22Rv1 (cell line): ENCODE results near the gene NDOR1.

Source experiments
- H3K27ac ChIP-seq: fragments of 450-650 bp; 2 replicates; pipeline ENCODE4 v1.5.1; 2017
- ZFX ChIP-seq: fragments of 450-650 bp; IDR thresholded peaks from 2 replicates; pipeline ENCODE4 v1.6.1; 2017; ENCODE audit warnings: antibody characterized with exemption, borderline replicate concordance
- TF ChIP-seq, protein P1 (sequence below): fragments of 450-650 bp; IDR thresholded peaks from 2 replicates; pipeline ENCODE4 v1.5.1; 2017; ENCODE audit warnings: mild to moderate bottlenecking

Gene NDOR1

GRCh38 chr9:137244486-137245449 lies 39.3 kb downstream of the NDOR1 start:
- H3K27ac ChIP-seq = peak overlapping the region; percentile 97
- TF ChIP-seq, protein P1, sequence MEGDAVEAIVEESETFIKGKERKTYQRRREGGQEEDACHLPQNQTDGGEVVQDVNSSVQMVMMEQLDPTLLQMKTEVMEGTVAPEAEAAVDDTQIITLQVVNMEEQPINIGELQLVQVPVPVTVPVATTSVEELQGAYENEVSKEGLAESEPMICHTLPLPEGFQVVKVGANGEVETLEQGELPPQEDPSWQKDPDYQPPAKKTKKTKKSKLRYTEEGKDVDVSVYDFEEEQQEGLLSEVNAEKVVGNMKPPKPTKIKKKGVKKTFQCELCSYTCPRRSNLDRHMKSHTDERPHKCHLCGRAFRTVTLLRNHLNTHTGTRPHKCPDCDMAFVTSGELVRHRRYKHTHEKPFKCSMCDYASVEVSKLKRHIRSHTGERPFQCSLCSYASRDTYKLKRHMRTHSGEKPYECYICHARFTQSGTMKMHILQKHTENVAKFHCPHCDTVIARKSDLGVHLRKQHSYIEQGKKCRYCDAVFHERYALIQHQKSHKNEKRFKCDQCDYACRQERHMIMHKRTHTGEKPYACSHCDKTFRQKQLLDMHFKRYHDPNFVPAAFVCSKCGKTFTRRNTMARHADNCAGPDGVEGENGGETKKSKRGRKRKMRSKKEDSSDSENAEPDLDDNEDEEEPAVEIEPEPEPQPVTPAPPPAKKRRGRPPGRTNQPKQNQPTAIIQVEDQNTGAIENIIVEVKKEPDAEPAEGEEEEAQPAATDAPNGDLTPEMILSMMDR = no peak
- TF ChIP-seq ZFX = no peak

GRCh38 chr9:137245450-137246421 lies 40.2 kb downstream of the NDOR1 start:
- TF ChIP-seq, protein P1 = no peak
- TF ChIP-seq ZFX = no peak
- 0 out of 2 replicates have a peak overlapping the region, but pooled peaks have one; percentile 97 for H3K27ac ChIP-seq

- TF ChIP-seq, protein P1 = no peak
- TF ChIP-seq ZFX = no peak
- H3K27ac ChIP-seq = no peak overlapping the region
These were observed 41.8 kb downstream of the NDOR1 start for GRCh38 chr9:137247135-137247915.

- no peak overlapping the region for H3K27ac ChIP-seq
- TF ChIP-seq ZFX = no peak
- TF ChIP-seq, protein P1 = no peak
These were observed 42.3 kb downstream of the NDOR1 start for GRCh38 chr9:137247916-137248175.

DNA sequence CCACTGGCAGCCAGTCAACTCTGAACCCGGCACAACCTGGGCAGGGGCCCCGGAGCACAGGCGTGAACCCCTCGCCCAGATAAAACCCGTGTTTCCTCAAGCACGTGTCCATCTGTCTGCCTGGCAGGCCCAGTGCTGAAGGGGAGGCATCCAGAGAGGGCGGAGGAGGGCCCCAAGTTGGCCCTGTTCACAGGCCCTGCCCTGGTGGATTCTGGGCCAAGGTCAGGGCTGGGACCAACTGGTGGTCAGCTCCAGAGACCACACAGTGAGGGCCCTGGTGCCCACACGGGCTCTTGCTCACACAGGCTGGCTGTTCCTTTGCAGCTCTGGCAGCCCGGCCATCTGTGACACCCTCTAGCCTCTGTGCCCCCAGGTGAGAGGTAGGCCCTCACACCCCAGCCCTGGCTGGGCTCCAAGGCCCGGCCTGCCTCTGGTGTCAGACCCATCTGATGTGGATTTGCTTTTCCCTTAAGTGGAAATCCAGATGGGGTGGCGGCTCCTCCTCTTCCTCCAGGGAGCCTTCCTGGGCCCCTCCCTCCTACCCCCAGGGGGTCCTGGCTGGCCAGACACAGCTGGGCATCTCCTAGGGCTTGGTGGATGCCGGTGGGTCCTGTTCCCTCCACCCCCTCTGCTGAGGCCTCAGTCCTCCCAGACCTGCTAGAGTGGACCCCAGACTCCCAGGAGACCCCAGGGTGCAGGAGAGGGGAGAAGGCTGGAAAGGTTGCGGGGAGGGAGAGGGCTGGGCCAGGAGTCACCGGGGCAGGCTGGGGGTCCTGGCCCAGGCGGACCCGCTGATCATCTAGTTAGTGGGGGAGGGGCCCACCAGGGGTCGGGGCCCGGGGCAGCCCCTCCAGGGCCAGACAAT lies 45.1 kb downstream of the NDOR1 start:
- peak overlapping the region; percentile 58 for H3K27ac ChIP-seq
- TF ChIP-seq ZFX = no peak
- TF ChIP-seq, protein P1 = no peak

- TF ChIP-seq ZFX = no peak
- TF ChIP-seq, protein P1 = no peak
- peak within 1 kb of the TSS; percentile 94 for H3K27ac ChIP-seq
These were observed 45.6 kb downstream of the NDOR1 start, which contains the start of gene STPG3 for GRCh38 chr9:137251194-137251461. Gene STPG3 (plus strand): TSS chr9:137251286. CDS start chr9:137251287, 1 bp downstream.
